Nucleus accumbens (tissue), 56 donors: Measurements from ENCODE around the gene FAM210A.
"Not testable (repeated sequence)": the region's sequence is repeated elsewhere in the genome, so short reads cannot be mapped to it uniquely, and the experiment has no call there.

Source experiments
- DNase-seq, 56 donors: peaks; one replicate each; lab custom pipeline; 2025; lab: John Stamatoyannopoulos, UW

FAM210A gene

GRCh38 chr18:13710414-13710831, 15.9 kb downstream of the FAM210A start:
- DNase-seq = no peak

- DNase-seq = no peak
Observed at GRCh38 chr18:13703899-13704298, 22.5 kb downstream of the FAM210A start.

GRCh38 chr18:13700153-13700552, 26.2 kb downstream of the FAM210A start:
- DNase-seq = no peak

- DNase-seq = no peak
Observed at GRCh38 chr18:13696961-13697360, 29.4 kb downstream of the FAM210A start.

- DNase-seq = not testable (repeated sequence)
Observed at GRCh38 chr18:13695337-13695736, 31.0 kb downstream of the FAM210A start.

- DNase-seq = not testable (repeated sequence)
Observed at GRCh38 chr18:13690060-13690459, 36.3 kb downstream of the FAM210A start.

GRCh38 chr18:13688191-13689136, 37.9 kb downstream of the FAM210A start:
- DNase-seq = peak in 2 of 56 donors; percentile 12 to 27

- no peak for DNase-seq
Observed at GRCh38 chr18:13684546-13684945, 41.8 kb downstream of the FAM210A start.

- peak in 1 of 56 donors; percentile 13 for DNase-seq
Observed at GRCh38 chr18:13681701-13682100, 44.7 kb downstream of the FAM210A start.

GRCh38 chr18:13680612-13681011, 45.7 kb downstream of the FAM210A start:
- peak in 7 of 56 donors; percentile 4 to 43 (median 12) for DNase-seq

GRCh38 chr18:13677350-13677749, 49.0 kb downstream of the FAM210A start:
- DNase-seq = not testable (repeated sequence)

GRCh38 chr18:13676471-13676870, 49.9 kb downstream of the FAM210A start:
- DNase-seq = no peak

GRCh38 chr18:13672657-13673056, 53.7 kb downstream of the FAM210A start:
- no peak for DNase-seq

- no peak for DNase-seq
Observed at GRCh38 chr18:13661779-13662256, 64.5 kb downstream of the FAM210A start.

GRCh38 chr18:13661051-13661778, 65.1 kb downstream of the FAM210A start:
- no peak for DNase-seq

- DNase-seq = no peak
Observed at GRCh38 chr18:13660510-13660909, 65.8 kb downstream of the FAM210A start.

- DNase-seq = no peak
Observed at GRCh38 chr18:13658436-13659204, 67.7 kb downstream of the FAM210A start.

GRCh38 chr18:13657974-13658373, 68.4 kb downstream of the FAM210A start:
- no peak for DNase-seq

GRCh38 chr18:13653746-13654433, 72.5 kb downstream of the FAM210A start:
- DNase-seq = peak in 12 of 56 donors; percentile 24 to 65 (median 36)
